ENCODE measurements around the gene ZMAT2.
A peak's percentile ranks its signal among the peaks of the same experiment; 100 is the strongest.
"Not testable (repeated sequence)": the region's sequence is repeated elsewhere in the genome, so short reads cannot be mapped to it uniquely, and the experiment has no call there.

The ZMAT2 gene, protein sequence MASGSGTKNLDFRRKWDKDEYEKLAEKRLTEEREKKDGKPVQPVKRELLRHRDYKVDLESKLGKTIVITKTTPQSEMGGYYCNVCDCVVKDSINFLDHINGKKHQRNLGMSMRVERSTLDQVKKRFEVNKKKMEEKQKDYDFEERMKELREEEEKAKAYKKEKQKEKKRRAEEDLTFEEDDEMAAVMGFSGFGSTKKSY

GRCh38 chr5:140700177-140701144 is at the start of gene ZMAT2:
Gene ZMAT2, plus strand, starts transcription at chr5:140700447. Its CDS starts 14 bp downstream, at chr5:140700461.
- DNase-seq (ENCODE audit: low read depth), result peak; percentile 88

- no peak for DNase-seq (ENCODE audit: low read depth)
These were observed 41.4 kb upstream of the ZMAT2 start for GRCh38 chr5:140658870-140659269.

- not testable (repeated sequence) for DNase-seq (ENCODE audit: low read depth)
These were observed 39.9 kb upstream of the ZMAT2 start for GRCh38 chr5:140660371-140660770.

GRCh38 chr5:140664030-140664358 is 36.3 kb upstream of the ZMAT2 start:
- DNase-seq (ENCODE audit: low read depth), result no peak

- DNase-seq (ENCODE audit: low read depth), result peak; percentile 97
These were observed 35.7 kb upstream of the ZMAT2 start, which contains the start of gene WDR55 for GRCh38 chr5:140664359-140665119. Gene WDR55, plus strand, starts transcription at chr5:140664904. Its CDS starts 9 bp downstream, at chr5:140664913.

- DNase-seq (ENCODE audit: low read depth), result not testable (repeated sequence)
These were observed 29.2 kb upstream of the ZMAT2 start for GRCh38 chr5:140671035-140671434.

- DNase-seq (ENCODE audit: low read depth), result no peak
These were observed 28.6 kb upstream of the ZMAT2 start for GRCh38 chr5:140671472-140672125.

GRCh38 chr5:140672455-140673186 is 27.6 kb upstream of the ZMAT2 start:
- no peak for DNase-seq (ENCODE audit: low read depth)

DNA sequence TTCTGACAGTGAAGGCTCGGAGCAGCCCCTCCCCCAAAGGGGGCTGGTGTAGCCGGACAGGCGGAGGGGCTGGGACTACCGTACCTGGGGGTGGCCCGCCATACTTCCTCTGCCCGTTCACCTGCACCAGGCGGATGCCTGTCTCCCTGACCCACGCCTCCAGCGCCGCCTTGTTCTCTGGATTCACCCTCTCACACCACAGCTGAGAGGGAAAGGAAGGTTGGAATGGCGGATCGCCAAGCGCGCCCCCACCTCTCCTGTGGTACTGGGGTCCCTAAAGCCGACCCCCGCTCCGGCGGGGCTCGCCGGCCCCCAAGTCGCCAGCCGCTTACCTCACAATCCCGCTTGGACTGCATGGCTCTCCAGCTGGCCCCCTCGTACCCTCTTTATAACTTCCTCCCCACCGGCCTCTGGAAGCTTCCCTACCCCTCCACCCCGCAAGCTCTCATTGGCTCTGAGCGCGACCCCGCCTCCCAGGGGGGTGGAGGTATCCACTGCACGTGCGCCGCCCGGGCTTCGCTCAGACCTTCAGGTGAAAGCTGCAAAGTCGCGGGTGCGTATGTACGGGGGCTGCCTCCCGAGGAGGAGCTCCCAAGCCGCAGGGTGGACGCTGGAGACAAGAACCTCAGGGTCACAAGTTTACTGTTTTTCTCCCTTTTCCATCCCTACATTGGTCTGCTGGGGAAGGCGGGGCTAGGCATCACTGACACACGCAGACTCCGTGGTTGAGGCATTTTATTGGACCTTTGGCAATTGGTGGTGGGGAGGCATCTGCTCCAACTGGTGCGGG is 26.9 kb upstream of the ZMAT2 start, which contains the start of gene DND1:
DND1 (minus strand) TSS at position 390 of the 790 bp plus-strand sequence; CDS start at position 356, 34 bp downstream.
- DNase-seq (ENCODE audit: low read depth), result no peak

GRCh38 chr5:140674211-140674610 is 26.0 kb upstream of the ZMAT2 start:
- no peak for DNase-seq (ENCODE audit: low read depth)

GRCh38 chr5:140674629-140675028 is 25.6 kb upstream of the ZMAT2 start:
- no peak for DNase-seq (ENCODE audit: low read depth)

DNA sequence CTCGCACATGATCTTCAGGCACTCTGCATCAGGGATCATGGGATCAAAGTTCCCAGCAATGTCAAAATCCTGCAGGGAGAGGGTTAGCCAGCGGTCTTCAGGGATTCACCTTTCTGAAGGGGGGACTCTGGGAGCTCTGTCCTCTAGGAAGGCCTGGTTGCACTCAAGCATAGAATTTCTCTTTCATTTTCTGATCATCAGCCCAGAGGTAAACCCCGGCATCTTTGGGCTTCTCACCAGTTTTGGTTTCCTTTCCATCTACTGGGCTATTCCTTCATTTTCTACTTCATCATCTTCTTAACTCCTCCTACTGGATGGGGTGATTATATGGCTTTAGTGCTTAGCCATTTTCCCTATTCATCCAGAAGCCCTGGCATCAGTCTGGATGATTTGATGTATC is 22.3 kb upstream of the ZMAT2 start:
- DNase-seq (ENCODE audit: low read depth), result no peak

DNA sequence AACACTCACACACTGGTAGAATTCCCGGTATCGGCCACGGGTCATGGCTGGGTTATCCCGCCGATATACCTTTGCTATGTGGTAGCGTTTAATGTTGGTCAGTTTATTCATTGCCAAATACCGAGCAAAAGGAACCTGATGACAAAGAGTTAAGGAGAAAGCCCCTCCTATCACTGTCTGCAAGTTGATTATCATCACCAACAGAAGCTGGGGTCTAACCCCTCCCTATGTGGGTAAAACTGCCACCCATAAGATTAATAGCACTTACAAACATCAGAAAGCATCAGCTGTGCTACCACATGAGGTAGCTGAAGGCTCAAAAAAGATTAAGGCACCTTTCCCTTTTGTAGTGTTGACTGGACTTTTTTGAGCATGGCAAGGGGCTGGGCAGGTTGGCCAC is 21.3 kb upstream of the ZMAT2 start:
- DNase-seq (ENCODE audit: low read depth), result no peak

- DNase-seq (ENCODE audit: low read depth), result no peak
These were observed 9.8 kb upstream of the ZMAT2 start for GRCh38 chr5:140690376-140690932.

DNA sequence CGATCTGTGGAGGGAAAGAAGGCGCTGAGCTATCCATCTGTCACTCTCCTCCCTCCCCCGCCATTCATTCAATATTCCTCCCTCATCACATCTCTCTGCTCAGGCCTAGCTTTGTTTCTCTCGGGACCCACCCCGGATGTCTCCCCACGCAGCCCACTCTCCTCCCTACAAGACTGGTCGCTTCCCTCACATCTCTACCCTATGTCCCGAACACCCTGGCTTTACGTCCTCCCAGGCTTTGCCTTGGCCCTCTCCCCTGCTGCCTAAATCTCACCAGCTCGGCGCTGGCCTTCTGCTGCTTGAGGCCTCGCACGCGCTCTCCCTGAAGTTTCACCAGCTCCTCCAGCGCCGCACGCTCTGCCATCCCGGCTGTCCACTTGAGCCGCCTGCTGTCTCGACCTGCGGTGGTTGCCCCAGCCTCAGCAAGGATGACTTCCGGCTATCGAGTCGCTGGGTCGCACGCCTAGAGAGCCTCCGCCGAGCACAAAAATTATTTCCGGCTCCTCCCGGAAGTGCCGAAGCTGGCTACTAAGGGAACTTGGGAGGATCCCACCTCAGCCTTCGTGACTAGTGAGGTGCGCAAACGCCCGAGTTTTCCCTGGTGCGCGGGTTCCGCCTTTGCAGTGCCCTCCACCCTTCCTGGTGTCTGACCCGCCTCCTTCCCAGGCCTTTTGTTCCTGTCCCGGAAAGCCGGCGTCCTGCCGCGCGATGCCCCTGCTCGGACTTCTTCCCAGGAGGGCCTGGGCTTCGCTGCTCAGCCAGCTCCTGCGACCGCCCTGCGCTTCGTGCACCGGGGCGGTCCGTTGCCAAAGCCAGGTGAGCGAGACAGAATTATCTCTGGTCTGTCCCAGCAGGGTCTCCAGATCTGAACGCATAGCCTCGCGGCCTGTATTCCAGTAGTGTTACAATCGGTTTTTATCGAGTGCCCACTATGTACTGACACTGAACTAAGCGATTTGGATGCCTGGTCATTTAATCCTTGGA is 9.0 kb upstream of the ZMAT2 start, which contains the start of the genes HARS1 and HARS2:
HARS1 (minus strand) TSS at position 430 of the 984 bp plus-strand sequence; CDS start at position 364, 66 bp downstream.
HARS2 (plus strand) TSS at position 515 of the 984 bp plus-strand sequence; CDS start at position 709, 194 bp downstream.
- peak; percentile 77 for DNase-seq (ENCODE audit: low read depth)

GRCh38 chr5:140694276-140694675 is 6.0 kb upstream of the ZMAT2 start:
- DNase-seq (ENCODE audit: low read depth), result no peak

DNA sequence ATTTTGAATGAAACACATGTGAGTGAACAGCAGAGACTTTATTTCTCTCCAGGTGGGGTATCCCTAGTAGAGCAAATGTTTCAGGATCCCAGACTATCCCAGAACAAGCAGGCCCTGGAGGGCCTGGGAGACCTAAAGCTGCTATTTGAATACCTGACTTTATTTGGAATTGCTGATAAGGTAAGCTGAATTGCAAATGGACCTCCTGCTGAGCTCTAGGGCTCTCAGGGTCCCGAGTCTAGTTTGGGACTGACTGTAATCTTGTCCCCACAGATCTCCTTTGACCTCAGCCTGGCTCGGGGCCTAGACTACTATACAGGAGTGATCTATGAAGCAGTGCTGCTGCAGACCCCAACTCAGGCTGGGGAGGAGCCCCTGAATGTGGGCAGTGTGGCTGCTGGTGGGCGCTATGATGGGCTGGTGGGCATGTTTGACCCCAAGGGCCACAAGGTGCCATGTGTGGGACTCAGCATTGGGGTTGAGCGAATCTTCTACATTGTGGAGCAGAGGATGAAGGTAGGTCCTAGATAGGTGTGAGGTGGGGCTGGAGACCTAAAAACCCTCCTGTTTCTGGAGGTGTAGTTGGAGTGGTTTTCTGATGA is 3.3 kb upstream of the ZMAT2 start:
- no peak for DNase-seq (ENCODE audit: low read depth)

- DNase-seq (ENCODE audit: low read depth), result no peak
These were observed 7.6 kb downstream of the ZMAT2 start for GRCh38 chr5:140707812-140708211.
